ENCODE results near the gene SARS1. TPM values are rescaled to one million over a fixed set of nuclear protein-coding genes. Genes with fewer than 3 reads are reported as not detected.

The SARS1 gene
- total RNA-seq, 1 experiment from 2014 or later: 129 TPM

DNA sequence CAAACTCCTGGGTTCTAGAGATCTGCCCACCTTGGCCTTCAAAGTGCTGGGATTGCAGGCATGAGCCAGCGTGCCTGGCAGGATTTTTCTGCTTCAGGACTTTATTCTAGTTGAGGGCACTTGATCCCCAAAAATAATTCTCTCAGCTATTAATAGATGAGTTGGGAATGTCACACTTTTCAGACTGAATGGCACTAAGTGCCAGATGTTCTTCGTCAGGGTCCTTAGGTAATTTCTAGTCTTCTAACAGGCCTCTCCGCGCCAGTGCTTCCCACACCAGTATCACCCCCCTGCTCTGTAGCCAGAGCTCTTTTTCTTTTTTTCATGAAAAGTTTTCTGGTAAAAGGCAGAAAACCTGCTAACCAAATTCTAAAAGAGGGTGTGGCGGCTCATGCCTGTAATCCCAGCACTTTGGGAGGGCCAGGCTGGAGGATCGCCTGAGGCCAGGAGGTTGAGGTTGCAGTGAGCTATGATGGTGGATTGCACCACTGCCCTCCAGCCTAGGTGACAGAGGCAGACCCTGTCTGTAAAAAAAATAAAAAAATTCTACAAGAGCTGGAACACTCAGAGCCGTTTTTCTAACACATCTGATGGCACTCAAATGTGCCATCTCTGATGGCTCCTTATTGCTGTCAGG is 6.1 kb upstream of the SARS1 start:
- no peak for DNase-seq

DNA sequence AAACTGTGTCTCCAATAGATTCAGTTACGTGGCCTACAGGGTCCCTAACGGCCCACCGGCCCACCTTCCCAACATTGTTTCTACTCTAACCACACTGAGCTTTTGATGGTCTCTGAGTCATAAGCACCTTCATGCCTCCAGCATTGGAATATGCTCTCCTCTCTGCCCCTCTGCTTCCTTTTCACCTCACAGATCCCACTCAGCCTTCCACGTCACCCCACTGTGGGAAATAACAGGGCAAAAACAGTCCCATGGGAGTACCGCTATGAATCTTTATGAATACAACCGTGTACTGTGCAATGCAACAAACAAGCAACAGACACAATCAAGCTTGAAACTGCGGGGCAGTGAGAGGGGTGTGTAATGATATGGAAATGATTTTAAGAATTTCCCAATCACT is 5.3 kb upstream of the SARS1 start:
- Mint-ChIP-seq H3K27me3 (ENCODE audit: unreplicated experiment) (peaks cover 15% of the 10 kb centered on the region), H3K27ac (ENCODE audit: unreplicated experiment) (no peak overlapping the region), H3K36me3 (ENCODE audit: insufficient read depth, unreplicated experiment) (peaks cover under 1% of the 10 kb centered on the region), H3K4me3 (ENCODE audit: low read depth, unreplicated experiment) (no peak overlapping the region), H3K4me1 (ENCODE audit: low read depth, unreplicated experiment) (no peaks in the 10 kb centered on the region), H3K9me3 (ENCODE audit: low read depth, unreplicated experiment) (no peaks in the 10 kb centered on the region)
- no TSS peak for BruUV-seq (replicated peaks)
- no peak for DNase-seq
- TF ChIP-seq, protein P1, sequence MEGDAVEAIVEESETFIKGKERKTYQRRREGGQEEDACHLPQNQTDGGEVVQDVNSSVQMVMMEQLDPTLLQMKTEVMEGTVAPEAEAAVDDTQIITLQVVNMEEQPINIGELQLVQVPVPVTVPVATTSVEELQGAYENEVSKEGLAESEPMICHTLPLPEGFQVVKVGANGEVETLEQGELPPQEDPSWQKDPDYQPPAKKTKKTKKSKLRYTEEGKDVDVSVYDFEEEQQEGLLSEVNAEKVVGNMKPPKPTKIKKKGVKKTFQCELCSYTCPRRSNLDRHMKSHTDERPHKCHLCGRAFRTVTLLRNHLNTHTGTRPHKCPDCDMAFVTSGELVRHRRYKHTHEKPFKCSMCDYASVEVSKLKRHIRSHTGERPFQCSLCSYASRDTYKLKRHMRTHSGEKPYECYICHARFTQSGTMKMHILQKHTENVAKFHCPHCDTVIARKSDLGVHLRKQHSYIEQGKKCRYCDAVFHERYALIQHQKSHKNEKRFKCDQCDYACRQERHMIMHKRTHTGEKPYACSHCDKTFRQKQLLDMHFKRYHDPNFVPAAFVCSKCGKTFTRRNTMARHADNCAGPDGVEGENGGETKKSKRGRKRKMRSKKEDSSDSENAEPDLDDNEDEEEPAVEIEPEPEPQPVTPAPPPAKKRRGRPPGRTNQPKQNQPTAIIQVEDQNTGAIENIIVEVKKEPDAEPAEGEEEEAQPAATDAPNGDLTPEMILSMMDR (IDR thresholded peaks at IDR 0.05; ENCODE audit: unreplicated experiment): no peak
- intact Hi-C loops (cut with micrococcal nuclease; ENCODE audit: unreplicated experiment): no loop called here
- CTCF ChIA-PET: interaction anchor here (0.8 kb wide), 1 partner anchor 108 kb away, joined by 3 read pairs; no protein-coding TSS in a partner anchor

More for the DNA sequence above, 6.1 kb upstream of the SARS1 start:
- CTCF ChIA-PET: interaction anchor here (0.8 kb wide), 1 partner anchor 108 kb away, joined by 3 read pairs; no protein-coding TSS in a partner anchor
- Mint-ChIP-seq H3K27me3 (ENCODE audit: unreplicated experiment) (peaks cover 15% of the 10 kb centered on the region), H3K4me3 (ENCODE audit: low read depth, unreplicated experiment) (no peak overlapping the region), H3K36me3 (ENCODE audit: insufficient read depth, unreplicated experiment) (no peaks in the 10 kb centered on the region), H3K4me1 (ENCODE audit: low read depth, unreplicated experiment) (no peaks in the 10 kb centered on the region), H3K27ac (ENCODE audit: unreplicated experiment) (no peak overlapping the region), H3K9me3 (ENCODE audit: low read depth, unreplicated experiment) (no peaks in the 10 kb centered on the region)
- no TSS peak for BruUV-seq (replicated peaks)
- intact Hi-C loops (cut with micrococcal nuclease; ENCODE audit: unreplicated experiment): no loop called here
- TF ChIP-seq, protein P1 (IDR thresholded peaks at IDR 0.05; ENCODE audit: unreplicated experiment): no peak

DNA sequence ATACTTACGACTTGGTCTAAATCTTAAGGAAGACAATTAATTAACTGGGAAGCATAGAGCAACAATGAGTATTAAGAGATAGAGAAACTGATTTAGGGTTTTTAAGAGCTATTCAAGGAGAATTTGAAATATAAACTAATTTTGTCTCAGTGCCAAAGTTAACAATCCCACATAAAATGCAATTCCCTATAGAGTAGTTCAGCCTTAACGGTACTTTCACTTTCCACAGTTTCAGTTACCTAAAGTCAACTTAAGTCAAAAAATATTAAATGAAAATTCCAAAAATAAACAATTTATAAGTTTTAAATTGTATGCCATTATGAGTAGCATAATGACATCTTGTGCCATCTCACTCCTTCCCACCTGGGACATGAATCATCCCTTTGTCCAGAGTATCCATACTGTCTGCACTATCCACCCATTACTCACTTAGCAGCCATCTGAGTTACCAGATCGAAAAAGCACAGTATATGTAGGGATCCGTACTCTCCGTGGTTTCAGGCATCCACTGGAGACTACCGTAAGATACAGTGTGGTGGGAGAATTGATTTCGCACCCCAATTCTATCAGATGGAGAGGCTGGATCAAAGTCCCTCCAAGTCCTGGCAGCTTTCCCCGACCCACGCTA is 4.8 kb upstream of the SARS1 start:
- Mint-ChIP-seq H3K36me3 (ENCODE audit: insufficient read depth, unreplicated experiment) (peaks cover 6% of the 10 kb centered on the region), H3K4me3 (ENCODE audit: low read depth, unreplicated experiment) (no peak overlapping the region), H3K27me3 (ENCODE audit: unreplicated experiment) (peaks cover 15% of the 10 kb centered on the region), H3K27ac (ENCODE audit: unreplicated experiment) (no peak overlapping the region), H3K9me3 (ENCODE audit: low read depth, unreplicated experiment) (no peaks in the 10 kb centered on the region), H3K4me1 (ENCODE audit: low read depth, unreplicated experiment) (no peaks in the 10 kb centered on the region)
- DNase-seq: no peak
- CTCF ChIA-PET: no interaction called here
- intact Hi-C loops (cut with micrococcal nuclease; ENCODE audit: unreplicated experiment): no loop called here
- BruUV-seq (replicated peaks): no TSS peak
- TF ChIP-seq, protein P1 (IDR thresholded peaks at IDR 0.05; ENCODE audit: unreplicated experiment): no peak

DNA sequence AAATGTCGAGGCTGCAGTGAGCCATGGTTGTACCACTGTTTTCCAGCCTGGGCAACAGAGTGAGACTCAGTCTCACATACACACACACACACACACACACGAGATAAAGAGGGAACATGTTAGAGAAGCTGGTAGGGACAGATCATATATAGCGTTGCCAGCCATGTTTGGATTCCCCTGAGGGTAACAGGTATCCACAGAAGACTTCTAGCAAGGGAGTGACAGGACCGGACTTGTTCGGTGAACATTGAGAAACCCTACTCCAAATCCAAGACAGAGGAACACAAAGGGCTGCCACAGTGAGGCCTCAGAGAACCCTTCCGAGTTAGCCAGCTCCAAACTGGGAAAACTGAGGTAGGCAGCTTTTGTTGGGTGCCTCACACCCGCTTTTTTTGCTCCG is 3.7 kb upstream of the SARS1 start:
- intact Hi-C loops (cut with micrococcal nuclease; ENCODE audit: unreplicated experiment): no loop called here
- Mint-ChIP-seq H3K4me3 (ENCODE audit: low read depth, unreplicated experiment) (no peak overlapping the region), H3K27ac (ENCODE audit: unreplicated experiment) (no peak overlapping the region), H3K9me3 (ENCODE audit: low read depth, unreplicated experiment) (no peaks in the 10 kb centered on the region), H3K36me3 (ENCODE audit: insufficient read depth, unreplicated experiment) (peaks cover 17% of the 10 kb centered on the region), H3K27me3 (ENCODE audit: unreplicated experiment) (peaks cover 15% of the 10 kb centered on the region), H3K4me1 (ENCODE audit: low read depth, unreplicated experiment) (no peaks in the 10 kb centered on the region)
- TF ChIP-seq, protein P1 (IDR thresholded peaks at IDR 0.05; ENCODE audit: unreplicated experiment): no peak
- CTCF ChIA-PET: no interaction called here
- no TSS peak for BruUV-seq (replicated peaks)
- DNase-seq: no peak
